Hair follicular keratinocyte (primary cell): ENCODE data around the gene MAP3K5. TPM values are rescaled to one million over a fixed set of nuclear protein-coding genes. Genes with fewer than 3 reads are reported as not detected.

Source experiments
- total RNA-seq: library from RNA; depleted of rRNA; stranded (reverse); fragments of >200 nt; gene quantifications from 2 replicates; pipeline ENCODE4 v1.2.3, GENCODE V29; 2015

Gene MAP3K5
- 5.3 and 7.1 TPM in 2 replicates for total RNA-seq

GRCh38 chr6:136792410-136793262 is at the start of gene MAP3K5:
Gene MAP3K5, minus strand, starts transcription at chr6:136792477. Its CDS starts 320 bp downstream, at chr6:136792157.

GRCh38 chr6:136822376-136823127 is 30.3 kb upstream of the MAP3K5 start, which contains the start of gene PEX7:
Gene PEX7, plus strand, starts transcription at chr6:136822592. Its CDS starts 74 bp downstream, at chr6:136822666.

GRCh38 chr6:136550330-136551071 is 241.8 kb downstream of the MAP3K5 start, which contains the start of gene MAP7:
Gene MAP7, minus strand, starts transcription at chr6:136550422. Its CDS starts 14 bp downstream, at chr6:136550408.

Other genes starting within 250 kb of the MAP3K5 start
- 17.7 and 20.7 TPM in 2 replicates for gene MAP7, start 242.1 kb downstream of the MAP3K5 start, total RNA-seq
- 10.1 and 16.5 TPM in 2 replicates for gene PEX7, start 30.1 kb upstream of the MAP3K5 start, total RNA-seq
- not detected in 2 replicates for gene SLC35D3, start 129.8 kb upstream of the MAP3K5 start, total RNA-seq